ENCODE results near the gene CDC25C.

The CDC25C gene

DNA sequence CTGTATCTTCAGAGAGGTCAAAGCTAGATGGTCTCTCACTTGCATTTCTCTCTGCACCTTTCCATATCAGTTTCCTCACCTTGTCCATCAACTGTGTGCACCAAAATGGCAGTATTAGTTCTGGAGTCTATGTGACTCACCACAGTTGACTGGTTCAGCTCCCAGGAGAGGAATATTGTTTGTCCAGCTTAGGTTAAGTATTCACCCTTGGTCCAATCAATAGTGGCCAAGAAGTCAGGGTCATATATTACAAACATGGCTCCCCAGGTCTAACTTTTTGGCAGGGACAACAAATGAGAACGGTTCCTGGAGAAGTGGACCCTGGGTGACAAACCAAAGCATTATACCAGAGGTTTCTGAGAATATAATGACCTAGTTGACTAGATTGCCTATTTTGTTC, 93.6 kb downstream of the CDC25C start:
- TF ChIP-seq, protein P1, sequence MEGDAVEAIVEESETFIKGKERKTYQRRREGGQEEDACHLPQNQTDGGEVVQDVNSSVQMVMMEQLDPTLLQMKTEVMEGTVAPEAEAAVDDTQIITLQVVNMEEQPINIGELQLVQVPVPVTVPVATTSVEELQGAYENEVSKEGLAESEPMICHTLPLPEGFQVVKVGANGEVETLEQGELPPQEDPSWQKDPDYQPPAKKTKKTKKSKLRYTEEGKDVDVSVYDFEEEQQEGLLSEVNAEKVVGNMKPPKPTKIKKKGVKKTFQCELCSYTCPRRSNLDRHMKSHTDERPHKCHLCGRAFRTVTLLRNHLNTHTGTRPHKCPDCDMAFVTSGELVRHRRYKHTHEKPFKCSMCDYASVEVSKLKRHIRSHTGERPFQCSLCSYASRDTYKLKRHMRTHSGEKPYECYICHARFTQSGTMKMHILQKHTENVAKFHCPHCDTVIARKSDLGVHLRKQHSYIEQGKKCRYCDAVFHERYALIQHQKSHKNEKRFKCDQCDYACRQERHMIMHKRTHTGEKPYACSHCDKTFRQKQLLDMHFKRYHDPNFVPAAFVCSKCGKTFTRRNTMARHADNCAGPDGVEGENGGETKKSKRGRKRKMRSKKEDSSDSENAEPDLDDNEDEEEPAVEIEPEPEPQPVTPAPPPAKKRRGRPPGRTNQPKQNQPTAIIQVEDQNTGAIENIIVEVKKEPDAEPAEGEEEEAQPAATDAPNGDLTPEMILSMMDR (conservative IDR thresholded peaks at IDR 0.05; ENCODE audit: low read length): no peak
- no peak for TF ChIP-seq EZH2phosphoT487 (IDR thresholded peaks at IDR 0.05; ENCODE audit: borderline replicate concordance)
- H3K9me3 ChIP-seq (ENCODE audit: insufficient read depth, low read depth, low read length): no peaks in the 10 kb centered on the region
- no peak overlapping the region for H3K9ac ChIP-seq (ENCODE audit: low read depth, low read length, poor library complexity, severe bottlenecking)

More for the DNA sequence above, 93.6 kb downstream of the CDC25C start:
- Histone ChIP-seq H3K36me3 (ENCODE audit: insufficient read depth, low read length) (no peaks in the 10 kb centered on the region), H3K4me2 (ENCODE audit: low read depth, low read length, poor library complexity, severe bottlenecking) (no peak overlapping the region), H3K79me2 (ENCODE audit: insufficient read depth, low read length) (no peaks in the 10 kb centered on the region), H3K9me2 (replicated peaks; ENCODE audit: low read depth, low read length) (no peaks in the 10 kb centered on the region), H2AFZ (ENCODE audit: low read length) (no peak overlapping the region), H3F3A (ENCODE audit: low read depth) (no peaks in the 10 kb centered on the region), H4K20me1 (ENCODE audit: insufficient read depth, low read length, poor library complexity, severe bottlenecking) (no peaks in the 10 kb centered on the region), H3K4me1 (ENCODE audit: insufficient read depth, low read length, poor library complexity, severe bottlenecking) (peaks cover 21% of the 10 kb centered on the region), H3K27me3 (ENCODE audit: insufficient read depth, low read length, poor library complexity, severe bottlenecking) (no peaks in the 10 kb centered on the region), H3K4me3 (ENCODE audit: low read length, poor library complexity, severe bottlenecking) (no peak overlapping the region)
